Gastrocnemius medialis (tissue), 4 donors: ENCODE measurements around the gene OR6K3. TPM values are rescaled to one million over a fixed set of nuclear protein-coding genes. Genes with fewer than 3 reads are reported as not detected.

Source experiments
- ATAC-seq, 2 donors: fragments of 150-250 bp; one replicate each; pipeline ENCODE4 v1.9.1; 2016
- DNase-seq, 2 donors: peaks; one replicate each; pipeline ENCODE4 v3.0.0-alpha.2; 2019
- H3K27ac ChIP-seq, 4 donors: fragments of 200-600 bp; sonication (generic); 1 replicate in 1 of 4; 2 replicates in 3 of 4; pipeline ENCODE4 v1.5.1; 2016 to 2018; ENCODE audit warnings: mild to moderate bottlenecking in 2 of 4, moderate library complexity in 1 of 4
- H3K27me3 ChIP-seq, 3 donors: fragments of 200-600 bp; sonication (generic) in 2 of 3; 1 replicate in 1 of 3; 2 replicates in 2 of 3; pipeline versions ENCODE4 v1.5.1 to v1.6.0; 2016 to 2019; ENCODE audit warnings: mild to moderate bottlenecking in 1 of 3, moderate library complexity in 1 of 3
- H3K36me3 ChIP-seq, 2 donors: fragments of 200-600 bp; sonication (generic) in 1 of 2; one replicate each; pipeline ENCODE4 v1.5.1; 2017 to 2018
- H3K4me1 ChIP-seq, 2 donors: fragments of 200-600 bp; sonication (generic) in 1 of 2; one replicate each; pipeline ENCODE4 v1.5.1; 2016 to 2017; ENCODE audit warnings: mild to moderate bottlenecking in 2 of 2
- H3K4me3 ChIP-seq, 4 donors: fragments of 200-600 bp; sonication (generic) in 3 of 4; 1 replicate in 1 of 4; 2 replicates in 3 of 4; pipeline ENCODE4 v1.5.1; 2016 to 2019; ENCODE audit warnings: mild to moderate bottlenecking in 2 of 4
- H3K9me3 ChIP-seq, 3 donors: fragments of 200-600 bp; sonication (generic) in 2 of 3; 1 replicate in 1 of 3; 2 replicates in 2 of 3; pipeline ENCODE4 v1.5.1; 2016 to 2019
- CTCF ChIP-seq, 5 experiments: fragments of 450-650 bp in 3 of 5; fragments of 200-600 bp in 2 of 5; sonication (generic) in 2 of 5; IDR thresholded peaks in 4 of 5; conservative IDR thresholded peaks in 1 of 5; 1 replicate in 4 of 5; 2 replicates in 1 of 5; pipeline ENCODE4 v1.5.1; 2016 to 2019; ENCODE audit warnings: antibody characterized with exemption in 5 of 5, mild to moderate bottlenecking in 3 of 5, moderate library complexity in 3 of 5
- POLR2A ChIP-seq, 2 donors: fragments of 450-650 bp; IDR thresholded peaks; one replicate each; pipeline ENCODE4 v1.6.1; 2017; ENCODE audit warnings: antibody characterized with exemption in 2 of 2, mild to moderate bottlenecking in 2 of 2, moderate library complexity in 2 of 2
- in situ Hi-C, 4 donors: fragments of 200-750 bp; cut with MboI; loops; one replicate each; pipeline versions ENCODE4 v1.15.0 to v1.8.0; 2017; ENCODE audit warnings: low sequenced_read_pairs in 4 of 4
- intact Hi-C: fragments of 100-400 bp; cut with DNase I; formaldehyde crosslinking; loops from one replicate; pipeline ENCODE4 v1.15.1; 2023; ENCODE audit warnings: low total_unique reads
- total RNA-seq, 4 donors: library from RNA; depleted of rRNA; stranded (reverse); fragments of >200 nt; gene quantifications; one replicate each; pipeline versions ENCODE4 v1.1.0 to v1.2.3, GENCODE V29; 2016

OR6K3 gene
- total RNA-seq, 4 donors from 2014 or later: not detected

- in situ Hi-C loops: no loop called here
- ATAC-seq (no peak), DNase-seq (no peak)
- Histone ChIP-seq H3K36me3 (no peaks in the 10 kb centered on the region), H3K4me3 (no peak overlapping the region), H3K27me3 (no peaks in the 10 kb centered on the region), H3K4me1 (no peaks in the 10 kb centered on the region), H3K9me3 (no peaks in the 10 kb centered on the region), H3K27ac (no peak overlapping the region)
- intact Hi-C loops: no loop called here
- TF ChIP-seq POLR2A (IDR thresholded peaks at IDR 0.05) (no peak), CTCF (IDR thresholded peaks at IDR 0.05 in 4 of 5, conservative IDR thresholded peaks at IDR 0.05 in 1 of 5) (no peak)
These were observed 3.2 kb downstream of the OR6K3 start for GRCh38 chr1:158717344-158717743.

GRCh38 chr1:158716335-158716734 lies 4.2 kb downstream of the OR6K3 start:
- Histone ChIP-seq H3K4me3 (no peak overlapping the region), H3K9me3 (no peaks in the 10 kb centered on the region), H3K27me3 (no peaks in the 10 kb centered on the region), H3K27ac (no peak overlapping the region), H3K36me3 (no peaks in the 10 kb centered on the region), H3K4me1 (no peaks in the 10 kb centered on the region)
- DNase-seq (no peak), ATAC-seq (no peak)
- intact Hi-C loops: no loop called here
- in situ Hi-C loops: no loop called here
- TF ChIP-seq CTCF (IDR thresholded peaks at IDR 0.05 in 4 of 5, conservative IDR thresholded peaks at IDR 0.05 in 1 of 5) (no peak), POLR2A (IDR thresholded peaks at IDR 0.05) (no peak)

GRCh38 chr1:158714754-158715153 lies 5.8 kb downstream of the OR6K3 start:
- TF ChIP-seq CTCF (IDR thresholded peaks at IDR 0.05 in 4 of 5, conservative IDR thresholded peaks at IDR 0.05 in 1 of 5) (no peak), POLR2A (IDR thresholded peaks at IDR 0.05) (no peak)
- H3K27ac ChIP-seq: no peak overlapping the region
- no peaks in the 10 kb centered on the region for H3K9me3 ChIP-seq
- ATAC-seq (no peak), DNase-seq (no peak)
- intact Hi-C loops: no loop called here
- in situ Hi-C loops: no loop called here
- H3K27me3 ChIP-seq: no peaks in the 10 kb centered on the region
- H3K36me3 ChIP-seq: no peaks in the 10 kb centered on the region
- no peaks in the 10 kb centered on the region for H3K4me1 ChIP-seq
- H3K4me3 ChIP-seq: no peak overlapping the region

GRCh38 chr1:158711098-158711497 lies 9.4 kb downstream of the OR6K3 start:
- no peaks in the 10 kb centered on the region for H3K27me3 ChIP-seq
- no peaks in the 10 kb centered on the region for H3K36me3 ChIP-seq
- no peak overlapping the region for H3K27ac ChIP-seq
- in situ Hi-C loops: no loop called here
- H3K4me1 ChIP-seq: no peaks in the 10 kb centered on the region
- DNase-seq: no peak
- intact Hi-C loops: no loop called here
- TF ChIP-seq CTCF (IDR thresholded peaks at IDR 0.05 in 4 of 5, conservative IDR thresholded peaks at IDR 0.05 in 1 of 5) (no peak), POLR2A (IDR thresholded peaks at IDR 0.05) (no peak)
- ATAC-seq: no peak
- no peak overlapping the region for H3K4me3 ChIP-seq
- no peaks in the 10 kb centered on the region for H3K9me3 ChIP-seq

- TF ChIP-seq POLR2A (IDR thresholded peaks at IDR 0.05): no peak
- TF ChIP-seq CTCF (IDR thresholded peaks at IDR 0.05 in 4 of 5, conservative IDR thresholded peaks at IDR 0.05 in 1 of 5): no peak
- in situ Hi-C loops (no loop called here), intact Hi-C loops (no loop called here)
- H3K36me3 ChIP-seq: no peaks in the 10 kb centered on the region
- ATAC-seq: no peak
- H3K27ac ChIP-seq: no peak overlapping the region
- H3K9me3 ChIP-seq: no peaks in the 10 kb centered on the region
- no peak for DNase-seq
- no peaks in the 10 kb centered on the region for H3K27me3 ChIP-seq
- no peak overlapping the region for H3K4me3 ChIP-seq
- no peaks in the 10 kb centered on the region for H3K4me1 ChIP-seq
These were observed 14.4 kb downstream of the OR6K3 start for GRCh38 chr1:158706096-158706495.
